Endothelial cell of umbilical vein (primary cell): ENCODE measurements around the gene HNRNPM. TPM values are rescaled to one million over a fixed set of nuclear protein-coding genes. Genes with fewer than 3 reads are reported as not detected.

ENCODE experiments used
- BruUV-seq: library from RNA; stranded (reverse); fragments of 400-500 nt; replicated peaks from 2 replicates; lab custom pipeline; 2021; lab: Mats Ljungman, UMichigan
- CTCF ChIA-PET: fragments of 300-600, 350-600 bp; sonication (Branson Sonifier 250); formaldehyde crosslinking; loops from one replicate; lab custom pipeline; 2021; ENCODE audit warnings: antibody characterized with exemption, inconsistent platforms; lab: Charles Lee
- POLR2A ChIA-PET: fragments of 300-600, 350-600 bp; sonication (Branson Sonifier 250); formaldehyde crosslinking; loops from one replicate; lab custom pipeline; 2021; ENCODE audit warnings: antibody characterized with exemption, inconsistent platforms; lab: Charles Lee
- DNase-seq: peaks from one replicate; pipeline ENCODE4 v3.0.0-alpha.2; 2011; ENCODE audit warnings: low read depth, low spot score
- FAIRE-seq: peaks from 2 replicates; lab custom pipeline; 2011; peaks lifted over from hg19 to GRCh38; lab: Jason Lieb, UNC
- H2AFZ ChIP-seq: 2 replicates; pipeline ENCODE4 v1.6.0; 2012; ENCODE audit warnings: low read depth, low read length, control low read depth, inconsistent platforms
- H3K27ac ChIP-seq: 2 replicates; pipeline ENCODE4 v1.5.1; 2011; ENCODE audit warnings: low read depth, mild to moderate bottlenecking, control low read depth, low read length, moderate library complexity; ENCODE audit not compliant: insufficient read depth
- H3K27me3 ChIP-seq, 2 experiments: 2 replicates each; pipeline versions ENCODE4 v1.6.0 to v1.6.1; 2011; ENCODE audit warnings: low read length in 2 of 2, mixed read lengths in 1 of 2; ENCODE audit not compliant: control insufficient read depth in 2 of 2, insufficient read depth in 2 of 2
- H3K36me3 ChIP-seq, 2 experiments: 2 replicates in 1 of 2; 3 replicates in 1 of 2; pipeline ENCODE4 v1.5.1; 2011; ENCODE audit warnings: low read length in 2 of 2, mild to moderate bottlenecking in 1 of 2, moderate library complexity in 1 of 2; ENCODE audit not compliant: control insufficient read depth in 2 of 2, insufficient read depth in 2 of 2; ENCODE audit errors: extremely low read depth in 1 of 2
- H3K4me1 ChIP-seq: 3 replicates; pipeline ENCODE4 v1.5.1; 2011; ENCODE audit warnings: mild to moderate bottlenecking, low read length; ENCODE audit not compliant: control insufficient read depth, insufficient read depth; ENCODE audit errors: extremely low read depth
- H3K4me2 ChIP-seq: 2 replicates; pipeline ENCODE4 v1.6.1; 2011; ENCODE audit warnings: low read length, control low read depth, mixed read lengths; ENCODE audit not compliant: insufficient read depth
- H3K4me3 ChIP-seq, 3 experiments: fragments of 200-600 bp in 1 of 3; sonication (generic), shearing (Covaris generic) in 1 of 3; replicated peaks in 1 of 3; 2 replicates each; pipeline ENCODE4 v1.5.1; 2011 to 2016; ENCODE audit warnings: control low read depth in 3 of 3, low read length in 3 of 3, mild to moderate bottlenecking in 2 of 3, inconsistent platforms in 1 of 3, low read depth in 1 of 3, moderate library complexity in 1 of 3; ENCODE audit not compliant: insufficient read depth in 1 of 3
- H3K79me2 ChIP-seq: 2 replicates; pipeline ENCODE4 v1.6.0; 2012; ENCODE audit warnings: low read length, inconsistent platforms; ENCODE audit not compliant: control insufficient read depth, insufficient read depth
- H3K9ac ChIP-seq: replicated peaks from 2 replicates; pipeline ENCODE3; 2011; ENCODE audit warnings: low read length, control low read depth; ENCODE audit not compliant: insufficient read depth; ENCODE audit errors: extremely low read depth
- H3K9me1 ChIP-seq: replicated peaks from 3 replicates; pipeline ENCODE4 v1.6.0; 2011; ENCODE audit warnings: mild to moderate bottlenecking, low read length; ENCODE audit not compliant: control insufficient read depth, insufficient read depth; ENCODE audit errors: extremely low read depth
- H3K9me3 ChIP-seq: replicated peaks from 2 replicates; pipeline ENCODE4 v1.5.1; 2012; ENCODE audit warnings: low read length, inconsistent platforms; ENCODE audit not compliant: control insufficient read depth, insufficient read depth
- H4K20me1 ChIP-seq: replicated peaks from 2 replicates; pipeline ENCODE3; 2011; ENCODE audit warnings: mild to moderate bottlenecking, low read length; ENCODE audit not compliant: control insufficient read depth, insufficient read depth; ENCODE audit errors: extremely low read depth
- CTCF ChIP-seq, 2 donors: IDR thresholded peaks; 1 replicate in 1 of 2; 2 replicates in 1 of 2; pipeline ENCODE4 v1.5.1; 2011; ENCODE audit warnings: low read length in 2 of 2, mild to moderate bottlenecking in 2 of 2, moderate library complexity in 2 of 2, control low read depth in 1 of 2, inconsistent platforms in 1 of 2, low read depth in 1 of 2; ENCODE audit not compliant: insufficient read depth in 1 of 2; ENCODE audit errors: extremely low read depth in 1 of 2
- EZH2 ChIP-seq: IDR thresholded peaks from 2 replicates; pipeline ENCODE4 v1.6.1; 2012; ENCODE audit warnings: borderline replicate concordance, low read depth, mild to moderate bottlenecking, moderate library complexity, low read length, inconsistent platforms; ENCODE audit not compliant: severe bottlenecking
- FOS ChIP-seq: IDR thresholded peaks from 2 replicates; pipeline ENCODE4 v1.6.1; 2011; ENCODE audit warnings: mild to moderate bottlenecking, low read length, moderate library complexity, borderline replicate concordance; ENCODE audit not compliant: insufficient read depth
- GATA2 ChIP-seq: IDR thresholded peaks from 2 replicates; pipeline ENCODE4 v1.7.0; 2011; ENCODE audit warnings: low read depth, mild to moderate bottlenecking, moderate library complexity, mixed read lengths, low read length; ENCODE audit not compliant: insufficient read length, insufficient read depth
- JUN ChIP-seq: IDR thresholded peaks from 2 replicates; pipeline ENCODE4 v1.6.1; 2011; ENCODE audit warnings: borderline replicate concordance, low read depth; ENCODE audit not compliant: insufficient read length, insufficient read depth
- MAX ChIP-seq: IDR thresholded peaks from 2 replicates; pipeline ENCODE4 v1.6.1; 2011; ENCODE audit not compliant: insufficient read depth, insufficient read length
- MYC ChIP-seq: IDR thresholded peaks from one replicate; pipeline ENCODE4 v1.6.1; 2011; ENCODE audit warnings: mild to moderate bottlenecking, low read depth, low read length
- POLR2A ChIP-seq: IDR thresholded peaks from 2 replicates; pipeline ENCODE4 v1.6.1; 2012; ENCODE audit warnings: low read depth, mild to moderate bottlenecking, control low read depth, low read length
- POLR2AphosphoS5 ChIP-seq: IDR thresholded peaks from 2 replicates; pipeline ENCODE4 v1.6.1; 2012; ENCODE audit warnings: low read depth, mild to moderate bottlenecking, control low read depth, low read length, moderate library complexity; ENCODE audit not compliant: insufficient read depth
- dilution Hi-C: fragments of 300-500 bp; cut with MboI; formaldehyde crosslinking; loops from one replicate; pipeline ENCODE4 v1.15.0; 2019; ENCODE audit warnings: low sequenced_read_pairs; ENCODE audit not compliant: extremely low pct_ligation_motif_present
- intact Hi-C: fragments of 100-400 bp; cut with micrococcal nuclease; formaldehyde crosslinking; loops from one replicate; pipeline ENCODE4 v1.10.0; 2022
- polyA plus RNA-seq, 4 experiments: library from polyadenylated mRNA; depleted of rRNA in 3 of 4; stranded (reverse) in 3 of 4; unstranded in 1 of 4; fragments of >200 nt; gene quantifications; 2 replicates each; pipeline versions ENCODE4 v1.2.1 to v1.2.3, GENCODE V29; 2011 to 2012; ENCODE audit warnings: missing spikeins in 1 of 4
- total RNA-seq: library from RNA; stranded (reverse); gene quantifications from 2 replicates; pipeline ENCODE4 v1.2.3, GENCODE V29; 2021

The HNRNPM gene
- total and polyA plus RNA-seq, 2 donors (not counting 3 experiments of a cell fraction or from before 2014, with no cell fraction given), result 244 to 301 TPM

DNA sequence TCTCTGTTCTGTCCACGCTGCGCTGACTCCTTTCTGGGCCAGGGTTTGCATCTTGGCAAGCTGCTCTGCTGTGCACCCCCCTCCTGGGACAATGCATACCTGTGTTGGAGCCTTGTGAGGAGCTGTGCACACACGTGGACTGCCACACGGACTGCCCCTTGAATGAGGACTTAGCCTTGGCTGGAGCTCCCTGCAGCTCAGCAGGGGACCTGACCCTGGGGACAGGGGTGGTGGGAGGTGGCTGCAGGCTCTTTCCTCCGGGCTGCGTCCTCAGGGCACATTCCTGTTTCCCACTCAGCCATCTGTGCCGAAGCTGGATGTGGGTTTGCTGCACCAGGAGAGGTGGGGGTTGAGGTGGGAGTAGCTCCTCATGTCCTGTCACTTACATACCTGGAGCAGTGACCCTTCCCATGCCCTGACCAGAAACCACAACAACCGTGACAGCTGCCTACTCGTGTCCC lies 46.4 kb upstream of the HNRNPM start:
- FAIRE-seq (no peak), DNase-seq (no peak)
- H3K4me3 ChIP-seq, result no peak overlapping the region
- no peak overlapping the region for H2AFZ ChIP-seq
- H3K9ac ChIP-seq, result no peak overlapping the region
- CTCF ChIA-PET, result interaction anchor here (0.9 to 4.0 kb wide), 7 partner anchors 8 to 50 kb away, joined by 3 to 79 read pairs (median 5); partner anchors contain the start of genes ANGPTL4, MARCHF2 and RAB11B
- dilution Hi-C loops (no loop called here), intact Hi-C loops (loop anchor here (2.0 kb wide), 1 partner anchor 68 kb away; no protein-coding TSS in a partner anchor)
- H3K27me3 ChIP-seq, result no peaks in the 10 kb centered on the region
- peaks cover 0 to 18% of the 10 kb centered on the region in 2 experiments for H3K36me3 ChIP-seq
- POLR2A ChIA-PET, result interaction anchor here (1.2 kb wide), 1 partner anchor 43 kb away, joined by 3 read pairs; no protein-coding TSS in a partner anchor
- H3K4me2 ChIP-seq, result no peak overlapping the region
- no peaks in the 10 kb centered on the region for H3K9me1 ChIP-seq
- H3K9me3 ChIP-seq, result no peaks in the 10 kb centered on the region
- no TSS peak for BruUV-seq
- peaks cover 39% of the 10 kb centered on the region for H3K79me2 ChIP-seq
- no peak for TF ChIP-seq CTCF (IDR thresholded peaks at IDR 0.05; ENCODE audit: extremely low read depth in 1 of 2, insufficient read depth in 1 of 2, low read depth in 1 of 2, low read length in 2 of 2)
- no peak for TF ChIP-seq GATA2
- no peak for TF ChIP-seq POLR2AphosphoS5
- no peak for TF ChIP-seq EZH2
- TF ChIP-seq JUN, result no peak
- TF ChIP-seq FOS, result no peak
- TF ChIP-seq MYC, result no peak
- no peak for TF ChIP-seq MAX
- no peak for TF ChIP-seq POLR2A
- no peaks in the 10 kb centered on the region for H4K20me1 ChIP-seq
- peaks cover 20% of the 10 kb centered on the region for H3K4me1 ChIP-seq
- no peak overlapping the region for H3K27ac ChIP-seq
